A673 (cell line): Measurements from ENCODE around the gene MYRIP. TPM values are rescaled to one million over a fixed set of nuclear protein-coding genes. Genes with fewer than 3 reads are reported as not detected.

Source experiments
- BruUV-seq: library from RNA; stranded (reverse); fragments of 400-500 nt; replicated peaks from 2 replicates; lab custom pipeline; 2021; lab: Mats Ljungman, UMichigan
- CTCF ChIA-PET: fragments of 300-600 bp; sonication (Branson Sonifier 250); formaldehyde crosslinking; loops from one replicate; lab custom pipeline; 2022; ENCODE audit warnings: antibody characterized with exemption; lab: Charles Lee
- POLR2A ChIA-PET: fragments of 300-600 bp; sonication (Branson Sonifier 250); formaldehyde crosslinking; loops from one replicate; lab custom pipeline; 2022; ENCODE audit warnings: antibody characterized with exemption; ENCODE audit not compliant: low non-redundant PET; lab: Charles Lee
- DNase-seq: peaks from one replicate; pipeline ENCODE4 v3.0.0-alpha.2; 2015; ENCODE audit warnings: low spot score
- H3K27ac ChIP-seq: fragments of 200-600 bp; sonication (generic); 2 replicates; pipeline ENCODE4 v1.5.1; 2016; ENCODE audit warnings: mixed run types, low read depth, mild to moderate bottlenecking, mixed read lengths, antibody characterized with exemption, low read length; ENCODE audit not compliant: poor library complexity, severe bottlenecking
- H3K27me3 ChIP-seq: fragments of 200-600 bp; sonication (generic); replicated peaks from 2 replicates; pipeline ENCODE4 v1.6.1; 2017; ENCODE audit warnings: mixed run types, low read depth, mild to moderate bottlenecking, mixed read lengths, antibody characterized with exemption, low read length; ENCODE audit not compliant: insufficient read depth, poor library complexity
- H3K36me3 ChIP-seq: fragments of 200-600 bp; sonication (generic); 2 replicates; pipeline ENCODE4 v1.6.1; 2016; ENCODE audit warnings: mixed run types, mild to moderate bottlenecking, mixed read lengths, antibody characterized with exemption, low read length; ENCODE audit not compliant: insufficient read depth, poor library complexity, severe bottlenecking
- H3K4me1 ChIP-seq: fragments of 200-600 bp; sonication (generic); 2 replicates; pipeline ENCODE4 v1.6.1; 2017; ENCODE audit warnings: mixed run types, mild to moderate bottlenecking, mixed read lengths, antibody characterized with exemption, low read length; ENCODE audit not compliant: insufficient read depth, poor library complexity, severe bottlenecking
- H3K4me3 ChIP-seq: fragments of 200-600 bp; sonication (generic); 2 replicates; pipeline ENCODE4 v1.5.1; 2016; ENCODE audit warnings: low read depth, mixed run types, mild to moderate bottlenecking, mixed read lengths, low read length; ENCODE audit not compliant: poor library complexity, severe bottlenecking
- H3K9me3 ChIP-seq: fragments of 200-600 bp; sonication (generic); 2 replicates; pipeline ENCODE4 v1.6.1; 2016; ENCODE audit warnings: mixed run types, low read depth, mild to moderate bottlenecking, mixed read lengths, antibody characterized with exemption, low read length; ENCODE audit not compliant: poor library complexity, severe bottlenecking
- EZH2 ChIP-seq: fragments of 200-600 bp; sonication (generic); IDR thresholded peaks from 2 replicates; pipeline ENCODE4 v1.6.1; 2017; ENCODE audit warnings: borderline replicate concordance, low read depth, mild to moderate bottlenecking, mixed read lengths, antibody characterized with exemption, low read length; ENCODE audit not compliant: poor library complexity, severe bottlenecking
- intact Hi-C: fragments of 100-400 bp; cut with micrococcal nuclease; formaldehyde crosslinking; loops from one replicate; pipeline ENCODE4 v1.10.0; 2022; ENCODE audit not compliant: unreplicated experiment
- total RNA-seq: library from RNA; stranded (reverse); gene quantifications from 2 replicates; pipeline ENCODE4 v1.2.3, GENCODE V29; 2021
- TF ChIP-seq, protein P1 (sequence below): fragments of 300-800, 200-600 bp; sonication (generic); conservative IDR thresholded peaks from 2 replicates; pipeline ENCODE4 v1.5.1; 2017; ENCODE audit warnings: low read depth, mild to moderate bottlenecking, antibody characterized with exemption, low read length, moderate library complexity, mixed read lengths

The MYRIP gene
- total RNA-seq, 1 experiment from 2014 or later, result not detected

DNA sequence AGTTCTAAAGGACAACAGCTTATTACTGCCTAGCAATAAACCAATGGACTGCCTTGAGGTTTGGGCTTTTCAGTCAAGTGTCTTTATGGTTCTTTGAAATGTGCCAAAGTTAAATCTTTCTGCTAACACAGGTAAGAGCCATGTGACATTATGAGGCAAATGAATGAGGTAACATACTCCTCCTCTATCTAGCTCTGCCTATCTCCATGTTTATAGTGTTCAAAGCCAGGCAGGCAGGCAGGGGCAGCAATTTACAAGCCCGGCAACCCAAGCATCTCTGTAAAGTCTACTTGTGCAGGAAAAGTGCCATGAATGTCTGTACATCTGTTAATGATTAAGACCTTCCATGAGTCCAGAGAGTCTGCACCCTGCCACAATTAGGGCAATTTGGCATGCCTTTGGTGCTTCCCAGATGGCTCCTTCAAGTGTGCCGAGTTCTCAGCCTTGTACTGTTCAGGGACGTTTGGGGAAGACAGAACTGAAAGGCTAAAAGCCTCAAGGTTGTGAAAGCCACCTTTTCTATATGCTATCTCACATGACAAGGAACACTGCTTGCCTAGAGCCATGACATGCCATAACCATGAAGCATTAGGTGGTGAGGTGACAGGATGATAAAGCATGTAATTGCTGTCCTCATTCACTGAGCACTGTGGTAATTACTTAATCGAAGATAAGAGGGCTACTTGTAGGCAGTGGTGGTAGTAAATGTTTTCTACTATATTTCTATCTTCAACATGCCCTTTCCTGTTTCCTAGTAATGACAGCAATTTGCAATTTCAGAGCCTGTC is 458.7 kb downstream of the MYRIP start:
- Histone ChIP-seq H3K27me3 (no peaks in the 10 kb centered on the region), H3K27ac (no peak overlapping the region), H3K4me1 (no peaks in the 10 kb centered on the region), H3K9me3 (no peaks in the 10 kb centered on the region), H3K36me3 (no peaks in the 10 kb centered on the region), H3K4me3 (no peak overlapping the region)
- POLR2A ChIA-PET, result no interaction called here
- TF ChIP-seq, protein P1, sequence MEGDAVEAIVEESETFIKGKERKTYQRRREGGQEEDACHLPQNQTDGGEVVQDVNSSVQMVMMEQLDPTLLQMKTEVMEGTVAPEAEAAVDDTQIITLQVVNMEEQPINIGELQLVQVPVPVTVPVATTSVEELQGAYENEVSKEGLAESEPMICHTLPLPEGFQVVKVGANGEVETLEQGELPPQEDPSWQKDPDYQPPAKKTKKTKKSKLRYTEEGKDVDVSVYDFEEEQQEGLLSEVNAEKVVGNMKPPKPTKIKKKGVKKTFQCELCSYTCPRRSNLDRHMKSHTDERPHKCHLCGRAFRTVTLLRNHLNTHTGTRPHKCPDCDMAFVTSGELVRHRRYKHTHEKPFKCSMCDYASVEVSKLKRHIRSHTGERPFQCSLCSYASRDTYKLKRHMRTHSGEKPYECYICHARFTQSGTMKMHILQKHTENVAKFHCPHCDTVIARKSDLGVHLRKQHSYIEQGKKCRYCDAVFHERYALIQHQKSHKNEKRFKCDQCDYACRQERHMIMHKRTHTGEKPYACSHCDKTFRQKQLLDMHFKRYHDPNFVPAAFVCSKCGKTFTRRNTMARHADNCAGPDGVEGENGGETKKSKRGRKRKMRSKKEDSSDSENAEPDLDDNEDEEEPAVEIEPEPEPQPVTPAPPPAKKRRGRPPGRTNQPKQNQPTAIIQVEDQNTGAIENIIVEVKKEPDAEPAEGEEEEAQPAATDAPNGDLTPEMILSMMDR, result no peak
- TF ChIP-seq EZH2, result no peak
- CTCF ChIA-PET, result no interaction called here
- intact Hi-C loops, result no loop called here
- DNase-seq, result peak; percentile 11
- BruUV-seq, result no TSS peak

DNA sequence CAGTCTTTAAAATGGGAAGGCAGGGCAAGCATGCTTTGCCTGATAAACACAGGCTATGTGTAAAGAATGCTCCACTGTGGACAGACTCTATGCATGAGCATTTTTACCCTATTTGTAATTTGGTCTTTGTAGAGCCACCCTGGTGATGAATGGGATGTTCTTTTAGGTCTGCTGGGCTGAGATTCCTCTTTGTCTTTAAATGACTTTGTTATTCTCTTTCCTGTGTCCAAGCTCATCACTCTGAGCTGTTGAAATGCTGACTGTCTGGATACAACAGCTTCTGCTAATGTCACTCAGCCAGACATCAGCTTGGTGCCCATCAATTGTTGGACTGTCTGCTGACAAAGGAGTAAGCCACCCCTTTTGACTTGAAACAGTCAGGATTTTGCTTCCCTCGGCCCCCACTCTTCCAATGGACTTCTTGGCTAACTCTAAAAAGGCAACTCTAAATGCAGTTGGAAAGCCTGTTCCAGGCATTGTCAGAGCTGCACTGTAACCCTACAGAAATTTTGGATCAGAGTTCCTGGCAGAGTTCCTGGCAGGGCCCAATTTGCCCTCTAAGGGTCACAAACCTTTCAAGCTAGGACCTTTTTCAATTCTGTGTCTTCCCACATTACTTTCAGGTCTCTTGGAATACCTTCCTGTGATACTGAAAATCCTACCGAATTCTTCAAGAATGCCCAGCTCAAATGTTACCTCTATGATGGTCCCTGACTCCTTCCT is 459.6 kb downstream of the MYRIP start:
- intact Hi-C loops, result no loop called here
- BruUV-seq, result no TSS peak
- no peaks in the 10 kb centered on the region for H3K4me1 ChIP-seq
- no peak overlapping the region for H3K27ac ChIP-seq
- TF ChIP-seq, protein P1, result no peak
- TF ChIP-seq EZH2, result no peak
- no peak for DNase-seq
- no peaks in the 10 kb centered on the region for H3K27me3 ChIP-seq
- H3K36me3 ChIP-seq, result no peaks in the 10 kb centered on the region
- no peaks in the 10 kb centered on the region for H3K9me3 ChIP-seq
- ChIA-PET POLR2A (no interaction called here), CTCF (no interaction called here)
- H3K4me3 ChIP-seq, result no peak overlapping the region

DNA sequence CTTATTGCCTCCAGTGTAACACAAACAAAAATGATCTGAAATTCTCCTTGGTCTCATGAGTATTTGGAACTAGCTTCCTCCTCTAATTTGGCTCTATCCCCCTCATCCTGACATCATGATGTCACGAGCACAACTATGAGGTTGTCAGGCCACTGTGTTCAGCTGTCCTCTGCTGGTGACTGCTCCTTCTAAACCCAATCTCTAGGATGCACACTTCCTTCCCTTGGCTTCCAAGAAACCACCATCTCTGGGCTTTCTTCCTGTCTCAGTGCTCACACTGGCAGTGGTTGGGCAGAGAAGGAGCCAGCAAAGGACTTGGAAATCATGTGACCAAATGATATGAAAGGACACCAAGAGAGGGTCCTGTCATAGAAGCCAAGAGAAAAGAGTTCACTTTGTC is 469.4 kb downstream of the MYRIP start:
- H3K9me3 ChIP-seq, result no peaks in the 10 kb centered on the region
- H3K27ac ChIP-seq, result no peak overlapping the region
- ChIA-PET POLR2A (no interaction called here), CTCF (no interaction called here)
- no peaks in the 10 kb centered on the region for H3K4me1 ChIP-seq
- no peaks in the 10 kb centered on the region for H3K27me3 ChIP-seq
- no peak for DNase-seq
- H3K36me3 ChIP-seq, result no peaks in the 10 kb centered on the region
- intact Hi-C loops, result no loop called here
- H3K4me3 ChIP-seq, result no peak overlapping the region
- no TSS peak for BruUV-seq
- TF ChIP-seq, protein P1, result no peak
- TF ChIP-seq EZH2, result no peak
